Measurements from ENCODE around the gene TAF11L11.
"Not testable (repeated sequence)": the region's sequence is repeated elsewhere in the genome, so short reads cannot be mapped to it uniquely, and the experiment has no call there.

The TAF11L11 gene

GRCh38 chr5:17619354-17619753 is 15.4 kb downstream of the TAF11L11 start:
- intact Hi-C loops (cut with DNase I; ENCODE audit: low total_unique reads), result no loop called here
- Histone ChIP-seq H3K9me3 (no peaks in the 10 kb centered on the region), H3K4me3 (no peak overlapping the region), H3K27ac (no peak overlapping the region), H3K27me3 (no peaks in the 10 kb centered on the region), H3K36me3 (no peaks in the 10 kb centered on the region), H3K4me1 (no peaks in the 10 kb centered on the region)
- DNase-seq, result no peak
- TF ChIP-seq CTCF (IDR thresholded peaks at IDR 0.05), result no peak

DNA sequence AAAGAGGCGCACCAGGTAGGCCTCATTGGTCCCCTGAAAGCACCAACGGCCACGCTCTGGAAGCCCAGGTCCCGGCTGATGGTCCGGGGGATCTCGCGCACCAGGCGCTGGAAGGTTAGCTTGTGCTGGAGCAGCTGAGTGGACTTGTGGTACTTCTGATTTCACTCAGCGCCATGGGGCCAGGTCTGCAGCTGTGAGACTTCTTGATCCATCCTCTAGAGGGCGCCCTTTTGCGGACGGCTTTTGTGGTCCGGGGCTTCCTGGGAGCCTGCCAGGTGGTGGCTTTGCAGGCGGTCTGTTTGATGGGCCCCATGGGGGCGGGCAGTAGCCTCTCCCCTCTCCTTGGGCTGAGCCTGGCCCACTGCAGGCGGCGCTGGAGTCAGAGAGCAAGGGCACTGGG is 16.6 kb downstream of the TAF11L11 start:
- H3K4me1 ChIP-seq, result no peaks in the 10 kb centered on the region
- H3K27ac ChIP-seq, result no peak overlapping the region
- H3K27me3 ChIP-seq, result no peaks in the 10 kb centered on the region
- no peak for DNase-seq
- intact Hi-C loops (cut with DNase I; ENCODE audit: low total_unique reads), result no loop called here
- H3K4me3 ChIP-seq, result no peak overlapping the region
- no peaks in the 10 kb centered on the region for H3K36me3 ChIP-seq
- no peaks in the 10 kb centered on the region for H3K9me3 ChIP-seq
- TF ChIP-seq CTCF (IDR thresholded peaks at IDR 0.05), result no peak

- H3K36me3 ChIP-seq, result no peaks in the 10 kb centered on the region
These were observed 21.7 kb downstream of the TAF11L11 start for GRCh38 chr5:17625686-17626085.

DNA sequence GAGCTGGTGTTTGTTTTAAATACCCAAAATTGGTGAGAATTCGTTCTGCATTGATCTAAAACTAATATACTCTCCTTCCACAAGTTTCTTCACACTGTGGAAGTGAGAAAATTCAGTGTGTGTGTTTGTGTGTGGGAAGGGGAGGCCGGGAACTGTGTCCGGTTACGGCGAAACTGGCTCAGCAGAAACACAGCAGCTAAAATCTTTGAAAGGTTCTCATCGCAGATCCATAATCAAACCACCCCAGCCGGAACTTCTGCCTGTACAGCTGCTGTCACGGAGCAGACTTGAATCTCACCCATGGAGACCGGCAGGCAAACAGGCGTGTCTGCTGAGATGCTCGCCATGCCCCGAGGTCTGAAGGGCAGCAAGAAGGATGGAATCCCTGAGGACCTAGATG is 27.8 kb downstream of the TAF11L11 start, which contains the start of gene TAF11L13:
TAF11L13 (plus strand) TSS at position 301 of the 400 bp plus-strand sequence.
- H3K27ac ChIP-seq; H3K36me3 ChIP-seq; DNase-seq; H3K4me3 ChIP-seq; H3K27me3 ChIP-seq; H3K4me1 ChIP-seq; intact Hi-C loops (cut with DNase I; ENCODE audit: low total_unique reads); H3K9me3 ChIP-seq: not testable (repeated sequence)

More at GRCh38 chr5:17625686-17626085, 21.7 kb downstream of the TAF11L11 start:
- H3K9me3 ChIP-seq, result no peaks in the 10 kb centered on the region
- TF ChIP-seq CTCF (IDR thresholded peaks at IDR 0.05), result no peak
- no peak overlapping the region for H3K4me3 ChIP-seq
- intact Hi-C loops (cut with DNase I; ENCODE audit: low total_unique reads), result no loop called here
- H3K4me1 ChIP-seq, result no peaks in the 10 kb centered on the region
- no peak for DNase-seq
- no peaks in the 10 kb centered on the region for H3K27me3 ChIP-seq
- no peak overlapping the region for H3K27ac ChIP-seq

- no peaks in the 10 kb centered on the region for H3K36me3 ChIP-seq
- no peak for TF ChIP-seq CTCF (IDR thresholded peaks at IDR 0.05)
- no peaks in the 10 kb centered on the region for H3K27me3 ChIP-seq
- H3K9me3 ChIP-seq, result no peaks in the 10 kb centered on the region
- no peak within 1 kb of the TSS for H3K4me3 ChIP-seq
- no peak within 1 kb of the TSS for H3K27ac ChIP-seq
- intact Hi-C loops (cut with DNase I; ENCODE audit: low total_unique reads), result no loop called here
- DNase-seq, result no peak
- no peaks in the 10 kb centered on the region for H3K4me1 ChIP-seq
These were observed 30.2 kb downstream of the TAF11L11 start, which contains the start of gene TAF11L14 for GRCh38 chr5:17634160-17634559. Gene TAF11L14 (plus strand): TSS chr5:17634460.

DNA sequence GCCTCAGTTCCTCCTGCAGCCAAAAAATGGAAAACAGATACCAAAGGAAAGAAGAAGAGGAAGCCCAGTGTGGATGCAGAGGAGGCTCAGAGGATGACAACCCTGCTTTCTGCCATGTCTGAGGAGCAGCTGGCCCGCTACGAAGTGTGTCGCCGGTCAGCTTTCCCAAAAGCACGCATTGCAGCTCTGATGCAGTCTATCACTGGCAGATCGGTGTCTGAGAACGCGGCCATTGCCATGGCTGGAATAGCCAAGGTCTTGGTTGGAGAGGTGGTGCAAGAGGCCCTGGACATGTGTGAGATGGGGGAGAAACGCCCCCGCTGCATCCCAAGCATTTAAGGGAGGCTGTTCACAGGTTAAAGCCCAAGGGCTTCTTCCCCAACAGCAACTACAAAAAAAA is 45.2 kb downstream of the TAF11L11 start:
- H3K9me3 ChIP-seq; DNase-seq; H3K4me1 ChIP-seq; H3K4me3 ChIP-seq; intact Hi-C loops (cut with DNase I; ENCODE audit: low total_unique reads); H3K27ac ChIP-seq; H3K36me3 ChIP-seq; H3K27me3 ChIP-seq: not testable (repeated sequence)

- H3K36me3 ChIP-seq; H3K9me3 ChIP-seq; DNase-seq; H3K27me3 ChIP-seq; intact Hi-C loops (cut with DNase I; ENCODE audit: low total_unique reads); H3K4me1 ChIP-seq; H3K27ac ChIP-seq; H3K4me3 ChIP-seq: not testable (repeated sequence)
These were observed 51.3 kb downstream of the TAF11L11 start for GRCh38 chr5:17655201-17655759.
